Measurements from ENCODE around the gene ZNF503.

- TF ChIP-seq CEBPB (IDR thresholded peaks at IDR 0.05; ENCODE audit: low read depth, low read length) (no peak), CTCF (IDR thresholded peaks at IDR 0.05; ENCODE audit: control extremely low read depth in 1 of 3, insufficient read depth in 1 of 3, low read depth in 1 of 3, low read length in 3 of 3) (no peak)
Observed at GRCh38 chr10:75379817-75380216, 21.7 kb downstream of the ZNF503 start.
